HEK293T (cell line): ENCODE data around the gene STRADA.

ENCODE experiments used
- ARNT ChIP-seq: fragments of 450-650 bp; IDR thresholded peaks from 2 replicates; pipeline ENCODE4 v1.6.1; 2017; ENCODE audit warnings: mild to moderate bottlenecking
- BHLHE40 ChIP-seq: fragments of 450-650 bp; IDR thresholded peaks from 2 replicates; pipeline ENCODE4 v1.6.1; 2016; ENCODE audit warnings: mild to moderate bottlenecking, moderate library complexity, borderline replicate concordance
- ELF4 ChIP-seq: fragments of 450-650 bp; IDR thresholded peaks from 2 replicates; pipeline ENCODE4 v1.6.1; 2017; ENCODE audit warnings: antibody characterized with exemption
- FOXA1 ChIP-seq: fragments of 450-650 bp; IDR thresholded peaks from 2 replicates; pipeline ENCODE4 v1.6.1; 2016; ENCODE audit warnings: mild to moderate bottlenecking
- FOXK2 ChIP-seq: fragments of 450-650 bp; IDR thresholded peaks from 2 replicates; pipeline ENCODE4 v1.6.1; 2016; ENCODE audit warnings: mild to moderate bottlenecking
- FOXM1 ChIP-seq: fragments of 450-650 bp; IDR thresholded peaks from 2 replicates; pipeline ENCODE4 v1.6.1; 2017; ENCODE audit warnings: mild to moderate bottlenecking, borderline replicate concordance
- L3MBTL2 ChIP-seq: fragments of 450-650 bp; conservative IDR thresholded peaks from 2 replicates; pipeline ENCODE4 v1.6.1; 2016; ENCODE audit warnings: mild to moderate bottlenecking
- NFRKB ChIP-seq: fragments of 450-650 bp; IDR thresholded peaks from 2 replicates; pipeline ENCODE4 v1.6.1; 2016; ENCODE audit warnings: mild to moderate bottlenecking, moderate library complexity
- SP1 ChIP-seq: fragments of 450-650 bp; IDR thresholded peaks from 2 replicates; pipeline ENCODE4 v1.6.1; 2017
- SUZ12 ChIP-seq: fragments of 450-650 bp; IDR thresholded peaks from 2 replicates; pipeline ENCODE4 v1.6.1; 2016; ENCODE audit warnings: mild to moderate bottlenecking
- TARDBP ChIP-seq: fragments of 450-650 bp; IDR thresholded peaks from 2 replicates; pipeline ENCODE4 v1.6.1; 2016
- ZNF384 ChIP-seq: fragments of 450-650 bp; IDR thresholded peaks from 2 replicates; pipeline ENCODE4 v1.6.1; 2016
- TF ChIP-seq, protein P1 (sequence below): fragments of 450-650 bp; IDR thresholded peaks from 2 replicates; pipeline ENCODE4 v1.6.1; 2016

DNA sequence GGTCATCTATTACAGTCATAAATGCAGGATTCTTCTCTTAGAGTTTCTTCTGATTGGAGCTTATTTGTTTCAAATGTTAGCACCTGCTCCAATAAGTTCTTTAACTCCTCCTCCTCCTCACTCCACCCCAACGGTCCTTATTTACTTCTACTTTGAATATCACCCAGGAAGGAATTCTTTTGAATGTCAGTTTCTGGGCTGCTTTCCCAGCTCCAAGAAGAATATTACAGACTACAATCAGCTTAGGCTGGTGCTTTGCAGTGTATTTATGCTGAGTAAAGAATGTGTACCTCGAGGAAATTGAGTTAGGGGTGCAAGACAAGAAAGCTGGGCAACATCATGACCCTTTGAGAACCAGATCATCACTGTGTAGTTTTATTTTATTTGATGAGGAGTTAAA, 88.5 kb downstream of the STRADA start:
- TF ChIP-seq ZNF384 (no peak), FOXM1 (no peak), SP1 (no peak), ELF4 (no peak), SUZ12 (no peak), NFRKB (no peak), FOXK2 (no peak), ARNT (no peak), TARDBP (no peak), FOXA1 (no peak), L3MBTL2 (no peak), BHLHE40 (no peak)
- TF ChIP-seq, protein P1, sequence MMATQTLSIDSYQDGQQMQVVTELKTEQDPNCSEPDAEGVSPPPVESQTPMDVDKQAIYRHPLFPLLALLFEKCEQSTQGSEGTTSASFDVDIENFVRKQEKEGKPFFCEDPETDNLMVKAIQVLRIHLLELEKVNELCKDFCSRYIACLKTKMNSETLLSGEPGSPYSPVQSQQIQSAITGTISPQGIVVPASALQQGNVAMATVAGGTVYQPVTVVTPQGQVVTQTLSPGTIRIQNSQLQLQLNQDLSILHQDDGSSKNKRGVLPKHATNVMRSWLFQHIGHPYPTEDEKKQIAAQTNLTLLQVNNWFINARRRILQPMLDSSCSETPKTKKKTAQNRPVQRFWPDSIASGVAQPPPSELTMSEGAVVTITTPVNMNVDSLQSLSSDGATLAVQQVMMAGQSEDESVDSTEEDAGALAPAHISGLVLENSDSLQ: no peak
